Measurements from ENCODE around the gene CCDC197.

DNA sequence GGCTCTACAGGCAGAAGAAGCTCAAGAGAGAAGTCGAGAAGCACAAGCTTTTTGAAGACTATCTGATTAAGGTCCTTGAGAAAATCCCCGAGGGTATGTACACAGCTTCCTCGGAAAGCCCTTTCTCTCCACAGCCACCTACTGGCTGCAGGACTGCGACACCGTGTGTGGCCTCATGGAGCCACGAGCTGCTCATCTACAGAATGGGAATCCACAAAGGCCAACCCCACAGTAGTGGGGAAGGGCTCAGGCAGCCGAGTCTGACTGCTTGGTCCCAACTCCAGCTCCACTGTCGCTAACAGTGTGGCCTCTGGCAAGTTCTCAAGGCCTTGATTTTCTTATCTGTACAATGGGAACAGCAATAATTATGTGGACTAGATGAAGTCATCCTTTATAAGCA lies 2.5 kb downstream of the CCDC197 start:
- no peak for TF ChIP-seq CTCF (IDR thresholded peaks at IDR 0.05)
- no peak for TF ChIP-seq POLR2AphosphoS5 (IDR thresholded peaks at IDR 0.05)

All from sigmoid colon (tissue), 4 donors.